GM21717 (cell line): Measurements from ENCODE around the gene TRABD.

Source experiments
- ATAC-seq: cut with Tn5 transposase; IDR thresholded peaks from one replicate; pipeline ENCODE4 v1.9.1; 2021; ENCODE audit warnings: mild to moderate bottlenecking, moderate library complexity; ENCODE audit not compliant: unreplicated experiment

The TRABD gene

DNA sequence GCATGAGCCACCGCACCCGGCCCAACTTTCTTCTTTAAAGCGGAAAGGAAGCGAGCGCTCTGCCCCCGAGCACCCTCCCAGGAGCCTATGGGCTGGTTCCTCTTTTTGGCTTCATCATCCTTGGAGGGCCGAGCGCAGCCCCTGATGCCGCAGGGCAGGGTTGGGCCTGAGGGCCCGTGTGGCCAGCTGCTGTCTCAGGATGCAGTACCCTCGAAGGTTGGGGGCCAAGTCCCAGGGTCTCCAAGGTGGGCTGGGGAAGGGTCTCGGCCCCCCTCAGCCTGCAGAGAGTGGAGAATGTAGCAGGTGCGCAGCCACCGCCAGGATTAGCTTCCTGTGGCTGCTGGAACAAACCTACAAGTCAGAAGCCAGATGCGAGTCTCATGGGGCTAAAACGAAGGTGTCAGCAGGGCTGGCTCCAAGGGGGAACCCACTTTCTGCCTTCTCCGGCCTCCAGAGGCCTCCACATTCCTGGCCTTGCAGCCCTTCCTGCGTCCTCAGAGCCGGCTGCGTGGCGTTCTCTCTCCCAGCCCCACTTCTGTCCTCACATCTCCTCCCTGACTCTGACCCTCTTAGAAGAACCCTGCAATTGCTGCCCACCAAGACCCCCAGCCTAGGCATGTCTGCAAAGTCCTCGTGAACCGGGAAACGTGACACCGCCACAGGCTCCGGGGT lies 12.3 kb upstream of the TRABD start:
- no peak for ATAC-seq

DNA sequence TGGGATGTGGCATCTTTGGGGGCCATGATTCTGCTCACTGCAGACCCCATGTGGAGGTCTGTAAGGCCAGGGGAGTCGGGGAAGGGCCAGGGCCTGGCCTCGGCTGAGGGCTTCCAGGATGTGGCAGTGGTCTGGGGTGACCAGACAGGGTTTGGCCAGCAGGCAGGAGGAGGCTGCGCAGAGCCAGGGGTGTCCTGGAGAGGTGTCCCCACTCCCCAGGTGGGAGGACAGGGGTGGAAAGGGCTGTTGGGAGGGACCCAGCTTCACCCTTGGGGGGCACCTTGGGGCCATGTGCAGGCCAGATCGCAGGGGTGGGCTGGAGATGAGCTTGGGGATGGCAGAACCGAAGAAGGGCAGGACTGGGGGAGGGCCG lies 11.7 kb upstream of the TRABD start:
- no peak for ATAC-seq

DNA sequence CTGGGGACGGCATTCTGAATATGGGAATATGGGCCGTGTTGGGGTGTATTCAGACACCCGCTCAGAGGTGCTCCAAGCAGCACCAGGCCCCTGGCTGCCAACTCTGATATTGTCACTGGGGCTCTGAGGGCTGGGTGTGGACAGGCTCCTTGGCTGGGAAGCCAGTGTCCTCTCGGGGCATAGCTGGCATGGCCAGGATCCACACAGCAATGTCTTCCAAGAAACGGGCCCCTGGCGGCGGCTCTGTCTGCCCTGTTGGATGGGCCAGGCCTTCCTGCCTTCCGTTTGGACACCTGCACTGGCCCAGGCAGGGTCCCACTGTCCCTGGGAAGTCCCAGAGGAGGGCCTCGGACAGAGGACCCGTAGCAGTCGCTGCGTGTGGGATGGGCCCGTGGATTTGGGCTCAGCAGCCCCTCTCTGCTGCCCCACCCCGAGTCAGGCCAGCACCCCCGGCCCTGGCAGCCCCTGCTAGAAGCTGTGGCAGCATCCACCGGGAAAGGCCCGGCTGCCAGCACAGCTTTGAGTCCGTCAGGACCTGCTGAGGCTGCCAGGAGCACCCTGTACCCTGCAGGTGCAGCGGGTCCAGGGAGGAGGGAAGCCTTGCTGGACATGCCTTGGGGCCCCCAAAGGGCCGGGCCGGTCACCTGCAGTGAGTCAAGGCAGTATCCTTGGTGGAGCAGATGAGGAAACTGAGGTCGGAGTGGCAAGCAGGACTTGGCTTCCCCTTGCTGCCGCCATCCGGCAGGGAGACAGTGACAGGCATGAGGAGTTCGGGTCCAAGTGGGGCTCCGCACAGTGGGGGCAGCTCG lies 11.1 kb upstream of the TRABD start:
- no peak for ATAC-seq

DNA sequence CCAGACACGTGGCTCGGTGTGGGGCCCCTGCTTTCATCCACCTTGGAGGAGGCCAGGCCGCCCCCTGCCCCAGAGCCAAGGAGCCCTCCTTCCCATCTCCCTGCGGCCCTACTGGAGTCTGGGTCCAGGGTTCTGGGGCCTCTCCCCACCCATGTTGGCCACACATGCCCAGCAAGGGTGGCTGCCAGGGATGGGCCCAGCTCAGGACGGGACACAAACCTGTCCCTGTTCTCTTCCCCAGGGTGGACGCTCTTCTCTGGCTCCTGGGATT lies 10.6 kb upstream of the TRABD start:
- ATAC-seq = no peak

DNA sequence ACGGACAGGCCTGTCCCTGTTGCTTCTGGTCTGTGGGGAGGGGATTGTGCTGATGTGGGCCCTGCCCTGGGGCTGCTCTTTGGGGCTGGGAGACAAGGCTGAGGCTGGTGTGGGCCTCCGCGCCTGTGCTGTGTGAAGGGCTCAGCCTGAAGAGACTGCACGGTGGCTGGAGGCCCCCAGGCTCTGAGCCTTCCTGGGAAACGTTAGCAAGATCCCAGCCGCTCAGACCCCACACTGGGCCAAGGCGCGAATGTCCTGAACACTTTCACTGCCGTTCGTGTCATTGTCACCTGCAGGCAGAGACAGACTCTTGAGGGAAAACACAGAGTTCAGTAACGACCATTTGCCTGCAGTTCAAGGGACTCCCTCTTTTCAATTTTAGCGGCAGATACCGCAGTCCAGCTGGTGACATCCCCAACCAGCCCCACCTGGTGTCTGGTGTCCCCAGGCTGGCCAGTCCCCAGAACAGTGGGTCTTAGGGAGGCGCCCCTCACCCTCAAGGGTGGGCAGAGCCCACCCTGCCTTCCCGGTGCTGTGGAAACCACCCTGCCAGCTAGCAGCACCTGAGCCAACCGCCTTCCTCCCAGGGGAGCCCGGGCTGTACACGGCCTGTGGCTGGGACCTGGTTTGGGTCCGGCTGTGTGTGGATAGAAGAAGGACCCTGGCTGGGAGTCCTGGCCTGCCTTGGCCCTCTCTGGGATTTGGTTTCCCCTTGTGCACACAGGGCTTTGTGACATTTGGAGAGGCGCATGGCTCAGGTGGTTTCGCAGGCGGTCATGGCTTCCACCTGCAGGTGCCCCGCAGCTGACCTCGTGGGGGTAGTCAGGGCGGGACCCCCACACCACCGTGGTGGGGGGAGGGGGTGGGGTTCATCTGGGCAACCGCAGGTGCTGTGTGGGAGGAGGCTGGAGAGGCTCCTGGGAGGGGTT lies 9.5 kb upstream of the TRABD start:
- ATAC-seq = no peak

DNA sequence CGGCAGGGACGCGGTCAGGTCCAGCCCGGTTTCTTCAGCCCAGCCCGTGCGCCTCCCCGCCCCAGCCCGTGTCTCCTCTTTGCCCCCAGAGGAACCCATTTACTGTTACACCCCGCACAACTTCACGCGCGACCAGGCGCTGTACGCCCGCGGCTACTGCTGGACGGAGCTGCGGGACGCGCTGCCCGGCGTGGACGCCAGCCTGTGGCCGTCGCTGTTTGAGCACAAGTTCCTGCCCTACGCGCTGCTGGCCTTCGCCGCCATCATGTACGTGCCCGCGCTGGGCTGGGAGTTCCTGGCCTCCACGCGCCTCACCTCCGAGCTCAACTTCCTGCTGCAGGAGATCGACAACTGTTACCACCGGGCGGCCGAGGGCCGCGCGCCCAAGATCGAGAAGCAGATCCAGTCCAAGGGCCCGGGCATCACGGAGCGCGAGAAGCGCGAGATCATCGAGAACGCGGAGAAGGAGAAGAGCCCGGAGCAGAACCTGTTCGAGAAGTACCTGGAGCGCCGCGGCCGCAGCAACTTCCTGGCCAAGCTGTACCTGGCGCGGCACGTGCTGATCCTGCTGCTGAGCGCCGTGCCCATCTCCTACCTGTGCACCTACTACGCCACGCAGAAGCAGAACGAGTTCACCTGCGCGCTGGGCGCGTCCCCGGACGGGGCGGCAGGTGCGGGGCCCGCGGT lies 8.7 kb upstream of the TRABD start:
- no peak for ATAC-seq

DNA sequence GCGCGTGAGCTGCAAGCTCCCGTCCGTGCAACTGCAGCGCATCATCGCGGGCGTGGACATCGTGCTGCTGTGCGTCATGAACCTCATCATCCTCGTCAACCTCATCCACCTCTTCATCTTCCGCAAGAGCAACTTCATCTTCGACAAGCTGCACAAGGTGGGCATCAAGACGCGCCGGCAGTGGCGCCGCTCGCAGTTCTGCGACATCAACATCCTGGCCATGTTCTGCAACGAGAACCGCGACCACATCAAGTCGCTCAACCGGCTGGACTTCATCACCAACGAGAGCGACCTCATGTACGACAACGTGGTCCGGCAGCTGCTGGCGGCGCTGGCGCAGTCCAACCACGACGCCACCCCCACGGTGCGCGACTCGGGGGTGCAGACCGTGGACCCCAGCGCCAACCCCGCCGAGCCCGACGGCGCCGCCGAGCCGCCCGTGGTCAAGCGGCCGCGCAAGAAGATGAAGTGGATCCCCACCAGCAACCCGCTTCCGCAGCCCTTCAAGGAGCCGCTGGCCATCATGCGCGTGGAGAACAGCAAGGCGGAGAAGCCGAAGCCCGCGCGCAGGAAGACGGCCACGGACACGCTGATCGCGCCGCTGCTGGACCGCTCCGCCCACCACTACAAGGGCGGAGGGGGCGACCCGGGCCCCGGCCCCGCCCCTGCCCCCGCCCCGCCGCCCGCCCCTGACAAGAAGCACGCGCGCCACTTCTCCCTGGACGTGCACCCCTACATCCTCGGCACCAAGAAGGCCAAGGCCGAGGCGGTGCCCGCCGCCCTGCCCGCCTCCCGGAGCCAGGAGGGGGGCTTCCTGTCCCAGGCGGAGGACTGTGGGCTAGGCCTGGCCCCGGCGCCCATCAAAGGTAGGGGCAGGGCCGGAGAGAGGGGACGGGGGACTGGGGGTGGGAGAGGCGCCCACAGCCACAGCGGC lies 7.9 kb upstream of the TRABD start:
- no peak for ATAC-seq

DNA sequence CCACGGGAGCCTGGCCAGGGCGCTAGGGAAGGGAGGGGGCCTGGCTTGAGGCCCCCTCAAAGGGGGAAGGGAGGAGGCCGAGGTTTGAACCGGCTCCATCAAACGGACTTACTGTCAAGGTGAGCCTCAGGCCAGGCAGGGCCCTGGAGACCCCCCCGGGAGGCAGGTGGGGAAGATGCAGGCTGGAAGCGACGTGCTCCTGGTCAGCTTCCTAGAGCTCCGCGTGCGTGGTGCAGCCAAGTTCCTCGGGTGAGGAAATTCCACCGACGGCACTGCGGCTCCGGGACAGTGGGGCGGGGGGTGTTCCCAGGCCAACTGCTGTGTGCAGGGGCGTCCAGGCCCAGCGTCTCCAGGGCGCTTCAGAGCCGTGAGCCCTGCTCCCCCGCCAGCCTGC lies 7.2 kb upstream of the TRABD start:
- no peak for ATAC-seq

DNA sequence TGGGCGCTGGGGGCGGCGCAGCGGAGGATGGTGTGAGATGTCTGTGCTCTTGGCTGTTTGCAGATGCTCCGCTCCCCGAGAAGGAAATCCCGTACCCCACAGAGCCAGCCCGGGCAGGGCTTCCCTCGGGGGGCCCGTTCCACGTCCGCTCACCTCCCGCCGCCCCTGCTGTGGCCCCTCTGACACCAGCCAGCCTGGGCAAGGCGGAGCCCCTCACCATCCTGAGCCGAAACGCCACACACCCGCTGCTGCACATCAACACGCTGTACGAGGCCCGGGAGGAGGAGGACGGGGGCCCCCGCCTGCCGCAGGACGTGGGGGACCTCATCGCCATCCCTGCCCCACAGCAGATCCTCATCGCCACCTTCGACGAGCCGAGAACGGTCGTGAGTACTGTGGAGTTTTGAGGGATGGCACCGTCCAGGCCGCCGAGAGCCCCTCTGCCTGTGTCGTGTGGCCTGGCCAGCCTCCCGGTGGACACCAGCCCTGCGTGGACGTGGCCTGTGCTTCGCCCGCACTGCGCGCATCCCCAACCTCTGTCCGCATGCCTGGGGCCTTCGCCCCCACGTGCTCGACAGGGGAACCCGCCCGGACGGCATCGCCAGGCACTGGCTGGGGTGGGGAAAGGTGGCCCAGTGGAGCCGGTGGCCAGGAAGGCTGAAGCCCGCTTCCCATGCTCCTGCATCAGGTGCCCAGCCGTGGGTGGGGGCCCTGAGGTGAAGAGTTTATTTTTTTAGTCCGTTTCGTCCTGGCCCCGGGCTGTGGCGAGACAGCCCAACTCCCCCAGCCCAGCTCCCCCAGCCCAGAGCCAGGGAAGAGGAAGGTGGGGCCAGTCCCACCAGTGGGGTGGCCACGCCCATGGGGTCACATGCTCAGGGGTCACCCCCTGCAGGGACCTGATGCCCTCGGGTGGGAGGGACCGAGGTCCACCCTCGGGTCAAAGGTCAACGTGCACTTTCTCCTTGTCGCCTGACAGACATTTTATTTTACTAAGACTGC lies 6.5 kb upstream of the TRABD start:
- ATAC-seq = no peak

DNA sequence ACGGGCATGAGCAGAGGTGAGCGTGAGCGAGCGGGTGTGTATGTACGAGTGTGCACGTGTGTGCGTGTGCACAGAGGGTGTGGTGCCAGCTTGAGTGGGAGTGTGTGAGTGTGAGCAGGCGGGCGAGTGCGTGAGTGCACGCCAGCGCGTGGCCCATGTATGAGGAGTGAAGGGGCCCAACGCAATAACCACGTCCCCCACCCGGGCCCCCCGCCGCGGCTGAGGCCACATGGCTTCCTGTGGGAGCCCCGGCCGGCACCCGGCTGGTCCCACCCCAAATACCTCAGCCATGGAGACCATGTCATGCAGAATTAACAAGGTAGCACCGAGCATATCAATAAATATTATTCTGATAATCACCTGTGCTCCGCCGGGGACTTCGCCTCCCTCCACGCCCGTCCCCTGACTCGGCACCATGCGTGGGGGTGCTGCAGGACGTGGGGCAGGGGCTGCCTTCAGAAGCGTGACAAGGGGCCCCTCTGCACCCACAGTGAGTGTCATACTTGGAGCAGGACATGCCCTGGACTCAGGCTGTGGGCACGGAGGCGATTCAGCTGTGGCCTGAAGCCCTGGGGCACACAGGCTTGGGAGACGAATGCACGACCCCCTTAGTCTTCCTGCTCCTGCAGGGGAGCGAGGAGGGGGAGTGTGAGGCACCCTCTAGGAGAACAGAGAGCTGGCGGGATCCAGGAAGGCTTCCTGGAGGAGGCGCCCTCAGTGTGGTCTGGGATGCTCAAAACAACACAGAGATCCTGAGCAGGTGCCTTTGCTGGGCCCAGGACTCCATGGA lies 5.6 kb upstream of the TRABD start:
- no peak for ATAC-seq

DNA sequence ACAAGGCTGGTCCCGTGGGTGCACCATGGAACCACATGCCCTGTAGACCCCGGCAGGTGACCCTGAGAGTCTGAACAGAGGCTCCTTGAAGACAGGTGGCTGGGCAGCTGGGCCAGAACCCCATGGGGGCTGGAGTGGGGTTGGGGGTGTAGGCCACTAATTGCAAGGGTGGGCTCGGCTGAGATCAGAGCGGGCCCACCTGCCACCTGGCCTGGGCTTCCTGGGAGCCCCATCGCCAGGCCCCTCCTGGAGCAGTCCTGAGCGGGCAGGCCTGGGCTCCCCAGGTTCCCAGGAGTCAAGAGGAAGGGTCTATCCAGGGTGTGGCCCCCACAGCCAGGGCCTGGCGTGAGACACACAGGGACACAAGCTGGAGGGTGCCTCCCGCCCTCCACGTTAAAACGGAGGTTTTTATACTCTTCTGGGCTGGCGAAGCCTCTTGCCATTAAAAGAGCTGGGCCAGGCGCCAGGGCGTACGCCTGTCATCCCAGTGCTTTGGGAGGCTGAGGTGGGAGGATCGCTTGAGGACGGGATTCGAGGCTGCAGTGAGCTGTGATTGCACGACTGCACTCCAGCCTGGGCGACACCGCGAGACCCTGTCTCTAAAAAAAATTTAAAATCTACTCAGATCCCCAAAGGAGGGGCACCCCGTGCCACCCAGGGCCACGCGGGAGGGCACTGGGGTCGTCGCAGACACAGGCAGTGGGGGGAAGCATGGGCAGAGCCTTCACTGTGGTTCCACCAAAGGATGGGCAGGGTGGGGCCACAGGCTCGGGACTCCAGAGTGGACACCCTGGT lies 4.8 kb upstream of the TRABD start:
- ATAC-seq = no peak

DNA sequence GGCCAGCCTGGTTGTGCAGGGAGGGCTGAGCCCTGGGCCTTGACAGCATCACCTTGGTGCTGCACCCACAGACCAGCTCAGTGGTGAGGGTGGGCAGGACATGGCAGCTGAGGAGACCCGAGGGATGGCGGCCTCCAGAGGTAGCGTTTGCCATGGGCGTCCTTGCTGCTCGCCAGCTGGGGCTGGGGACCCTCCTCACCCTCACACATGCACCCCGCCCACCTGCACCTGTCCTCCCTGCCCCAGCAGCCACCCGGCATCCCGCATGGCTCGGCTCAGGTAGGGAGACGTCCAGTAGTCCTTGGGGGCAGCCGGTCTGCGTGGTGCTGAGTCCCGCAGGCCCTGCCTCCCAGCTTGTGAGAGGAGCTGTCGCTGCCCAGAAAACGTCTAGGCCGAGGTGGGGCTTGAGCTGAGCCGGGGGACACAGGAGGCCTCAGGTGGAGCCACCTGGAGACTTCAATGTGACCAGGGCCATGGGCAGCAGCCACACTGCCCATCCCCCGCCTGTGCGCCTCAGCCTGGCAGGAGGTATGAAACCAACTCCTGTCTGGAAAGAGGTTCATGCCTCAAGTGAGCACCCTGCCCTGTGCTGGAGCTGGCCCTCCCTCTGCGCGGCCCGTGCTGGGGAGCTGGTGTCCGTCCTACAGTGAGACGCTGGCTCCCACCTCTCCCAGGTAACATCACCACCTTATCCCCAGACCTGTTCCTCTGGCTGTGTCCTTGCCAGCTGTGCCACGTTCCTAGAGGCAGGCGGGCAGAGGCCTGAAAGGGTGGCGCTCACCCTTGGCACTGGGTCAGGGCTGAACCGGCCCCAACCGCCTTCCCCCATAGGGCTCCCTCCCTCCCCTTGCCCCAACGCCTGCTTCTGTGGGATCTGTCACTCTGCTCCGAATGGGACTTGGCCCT lies 3.3 kb upstream of the TRABD start:
- ATAC-seq = no peak

DNA sequence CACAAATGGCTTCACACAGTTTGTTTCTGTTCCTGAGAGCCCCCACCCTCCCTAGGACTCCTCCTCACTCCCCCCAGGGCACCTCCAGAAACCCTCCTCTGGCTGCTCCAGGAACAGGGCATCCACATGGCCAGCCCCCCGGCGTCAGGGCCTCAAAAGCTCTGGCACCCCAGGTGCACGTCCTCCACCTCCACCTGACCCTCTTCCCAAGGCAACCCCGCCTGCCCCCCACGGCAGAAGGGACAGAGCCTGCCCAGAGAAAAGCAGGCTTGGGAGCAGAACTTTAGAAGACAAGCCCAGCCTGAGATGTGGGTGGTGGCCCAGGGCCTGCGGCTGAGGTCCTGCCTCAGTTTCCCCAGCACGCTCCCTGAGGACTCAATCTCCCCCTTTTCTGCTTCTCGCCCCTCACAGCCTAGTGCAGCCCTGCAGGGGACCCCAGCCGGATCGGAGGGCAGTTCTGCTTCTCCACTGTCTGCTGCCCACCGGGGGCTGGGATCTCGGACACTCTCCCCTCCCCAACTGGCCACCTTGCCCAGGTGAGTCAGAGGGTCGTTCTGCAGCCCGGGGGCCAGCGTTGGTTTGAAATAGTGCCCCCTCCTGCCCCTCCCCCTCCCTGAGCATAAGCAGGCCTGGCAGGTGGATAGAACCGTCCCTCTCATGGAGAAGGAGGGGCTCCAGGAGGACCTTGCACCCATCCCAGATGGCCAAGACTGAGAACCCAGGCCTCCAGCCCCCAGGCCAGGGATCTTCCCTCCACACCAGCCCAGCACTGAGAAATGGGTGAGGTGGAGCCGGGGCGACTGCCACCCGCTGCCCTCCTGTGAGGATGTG lies 2.4 kb upstream of the TRABD start:
- no peak for ATAC-seq

DNA sequence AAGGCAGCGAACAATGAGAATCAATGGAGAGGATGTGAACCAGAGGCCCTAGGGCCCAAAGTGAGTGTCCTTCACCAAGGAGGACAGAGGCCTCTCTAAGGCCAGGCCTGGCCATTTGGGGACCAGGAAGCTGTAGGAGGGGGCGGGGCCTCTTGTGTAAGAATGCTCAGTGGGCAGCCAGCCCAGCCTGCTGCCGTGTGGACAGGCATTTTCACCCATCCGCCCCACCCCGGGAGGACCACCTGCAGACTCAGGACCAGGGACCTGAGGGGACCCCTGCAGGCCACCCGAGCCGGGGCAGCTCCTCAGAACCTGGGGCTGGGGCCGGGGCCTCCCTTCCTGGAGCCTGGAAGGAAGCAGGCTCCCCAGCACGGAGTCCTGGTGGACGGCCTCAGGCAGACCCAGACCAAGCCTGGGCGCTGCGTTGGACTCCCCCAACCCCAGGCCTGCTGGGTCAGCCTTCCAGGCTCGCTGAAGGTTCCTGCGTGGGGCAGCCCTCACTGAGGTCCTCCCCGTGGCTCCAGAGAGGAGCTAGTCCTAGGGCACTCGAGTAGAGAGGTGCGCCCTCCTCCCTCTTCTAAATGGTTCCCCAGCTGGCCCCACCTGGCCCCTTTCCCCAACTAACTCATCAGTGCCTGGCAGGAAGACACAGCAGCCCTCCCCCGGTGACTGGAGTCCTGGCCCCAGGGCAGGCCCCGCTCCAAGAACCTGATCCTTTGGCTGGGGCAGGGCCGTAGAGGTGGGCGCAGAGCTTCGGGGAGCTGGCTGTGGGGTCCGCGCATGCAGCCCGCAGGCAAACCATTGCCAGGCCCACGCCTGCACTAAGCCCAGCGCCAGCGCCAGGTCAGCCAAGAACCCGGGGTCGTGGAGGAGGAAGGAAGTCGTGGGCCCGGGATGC lies 1.5 kb upstream of the TRABD start:
- ATAC-seq = no peak
